GM12873 (cell line): ENCODE results near the gene ZMIZ2.

ENCODE experiments used
- TF ChIP-seq, protein P1 (sequence below): IDR thresholded peaks from 2 replicates; pipeline ENCODE4 v1.5.1; 2012; ENCODE audit warnings: low read depth, mild to moderate bottlenecking, moderate library complexity, low read length, control low read depth; ENCODE audit not compliant: insufficient read depth; ENCODE audit errors: missing control alignments

Gene ZMIZ2

DNA sequence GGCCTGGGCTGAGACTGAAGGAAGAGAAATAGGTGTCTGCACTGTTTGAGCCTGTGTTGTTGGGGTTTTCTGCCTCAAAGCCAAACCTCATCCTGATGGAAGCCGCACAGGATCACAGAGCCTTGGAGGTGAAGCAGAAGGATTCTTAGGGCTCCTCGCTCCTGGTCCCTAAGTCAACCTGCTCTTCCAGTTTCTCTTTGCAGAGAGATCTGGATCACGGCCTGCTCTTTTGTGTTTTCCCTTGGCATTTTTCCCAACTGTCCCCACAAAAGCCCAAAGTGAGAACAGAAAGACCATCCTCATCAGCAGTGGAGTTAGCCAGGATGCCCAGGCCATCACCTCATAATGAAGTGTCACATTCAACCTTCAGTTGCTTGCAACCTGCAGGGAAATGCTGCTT, 27.6 kb downstream of the ZMIZ2 start:
- TF ChIP-seq, protein P1, sequence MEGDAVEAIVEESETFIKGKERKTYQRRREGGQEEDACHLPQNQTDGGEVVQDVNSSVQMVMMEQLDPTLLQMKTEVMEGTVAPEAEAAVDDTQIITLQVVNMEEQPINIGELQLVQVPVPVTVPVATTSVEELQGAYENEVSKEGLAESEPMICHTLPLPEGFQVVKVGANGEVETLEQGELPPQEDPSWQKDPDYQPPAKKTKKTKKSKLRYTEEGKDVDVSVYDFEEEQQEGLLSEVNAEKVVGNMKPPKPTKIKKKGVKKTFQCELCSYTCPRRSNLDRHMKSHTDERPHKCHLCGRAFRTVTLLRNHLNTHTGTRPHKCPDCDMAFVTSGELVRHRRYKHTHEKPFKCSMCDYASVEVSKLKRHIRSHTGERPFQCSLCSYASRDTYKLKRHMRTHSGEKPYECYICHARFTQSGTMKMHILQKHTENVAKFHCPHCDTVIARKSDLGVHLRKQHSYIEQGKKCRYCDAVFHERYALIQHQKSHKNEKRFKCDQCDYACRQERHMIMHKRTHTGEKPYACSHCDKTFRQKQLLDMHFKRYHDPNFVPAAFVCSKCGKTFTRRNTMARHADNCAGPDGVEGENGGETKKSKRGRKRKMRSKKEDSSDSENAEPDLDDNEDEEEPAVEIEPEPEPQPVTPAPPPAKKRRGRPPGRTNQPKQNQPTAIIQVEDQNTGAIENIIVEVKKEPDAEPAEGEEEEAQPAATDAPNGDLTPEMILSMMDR = no peak

DNA sequence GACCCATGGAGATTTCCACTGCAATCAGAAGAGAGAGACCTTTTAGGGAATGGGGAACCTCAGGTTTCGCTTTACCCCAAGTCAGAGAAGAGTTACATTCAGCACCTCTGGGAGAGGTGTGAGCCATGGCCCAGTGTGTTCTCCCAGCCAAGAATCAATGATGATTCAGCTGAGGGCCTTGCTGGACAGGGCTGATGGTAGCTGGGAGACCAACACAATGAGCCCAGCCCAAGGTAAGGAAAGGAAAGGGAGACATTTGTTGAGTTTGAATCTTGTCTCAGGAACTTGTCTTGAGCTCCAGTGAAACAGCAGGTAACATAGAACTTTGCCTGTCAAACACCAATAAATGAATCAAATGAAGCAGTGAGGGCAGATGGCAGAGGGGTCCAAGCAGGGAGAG, 33.8 kb downstream of the ZMIZ2 start:
- TF ChIP-seq, protein P1 = no peak

DNA sequence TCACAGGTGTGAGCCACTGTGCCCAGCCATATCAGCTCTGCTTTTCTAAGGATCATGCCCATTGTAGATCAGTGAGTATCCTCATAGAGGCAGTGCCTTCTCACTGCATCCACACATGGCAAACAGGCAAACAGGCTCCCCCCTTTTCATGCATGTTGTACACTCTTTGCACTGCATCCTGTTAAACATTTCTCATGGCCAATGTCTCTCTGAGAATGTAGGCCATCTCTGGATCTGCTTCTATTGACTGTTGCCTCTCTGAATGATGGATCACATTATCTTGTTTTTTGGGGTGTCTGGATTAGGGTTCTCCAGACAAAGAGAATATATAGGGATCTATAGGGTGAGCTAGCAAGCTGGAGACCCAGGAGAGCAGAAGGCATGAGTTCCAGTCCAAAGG, 34.8 kb downstream of the ZMIZ2 start:
- TF ChIP-seq, protein P1 = no peak

DNA sequence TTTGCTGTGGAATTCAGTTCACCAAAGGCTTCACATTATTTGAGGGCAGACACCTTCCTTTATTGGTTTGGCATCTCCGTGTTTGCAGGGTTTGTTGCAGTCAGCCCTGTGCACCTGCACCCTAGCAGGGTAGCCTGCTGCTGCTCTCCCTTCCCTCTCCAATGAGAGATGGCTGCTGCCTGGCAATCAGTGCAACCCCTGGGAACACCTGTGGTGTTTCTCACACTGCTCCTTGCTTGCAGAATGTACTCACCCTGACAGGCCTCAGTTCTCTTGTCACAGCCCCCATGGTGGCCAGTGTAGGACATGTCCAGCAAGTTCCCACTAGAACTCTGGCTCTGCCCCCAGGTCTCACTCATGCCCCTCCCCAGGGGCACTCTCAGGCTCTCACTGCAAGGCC, 35.7 kb downstream of the ZMIZ2 start:
- TF ChIP-seq, protein P1 = no peak

DNA sequence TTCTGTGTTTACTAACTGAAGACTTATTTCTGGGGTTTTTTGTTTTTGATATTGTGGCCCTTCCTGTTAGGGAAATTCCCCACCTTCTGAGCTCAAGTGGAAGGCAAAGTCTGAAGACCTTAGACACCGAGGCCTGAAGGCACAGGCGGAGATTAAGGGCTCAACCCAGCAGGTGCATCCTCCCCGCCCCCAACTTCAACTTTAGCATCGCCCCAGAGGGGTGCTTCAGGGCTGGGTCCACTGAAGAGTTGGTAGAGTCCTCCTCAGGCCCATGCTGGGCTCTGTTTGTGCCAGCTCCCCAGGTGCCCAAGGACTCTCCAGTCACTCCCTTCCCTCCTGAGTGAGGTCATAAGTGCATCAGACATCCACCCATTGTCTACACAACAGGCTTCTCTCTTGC, 38.4 kb downstream of the ZMIZ2 start:
- TF ChIP-seq, protein P1 = no peak

DNA sequence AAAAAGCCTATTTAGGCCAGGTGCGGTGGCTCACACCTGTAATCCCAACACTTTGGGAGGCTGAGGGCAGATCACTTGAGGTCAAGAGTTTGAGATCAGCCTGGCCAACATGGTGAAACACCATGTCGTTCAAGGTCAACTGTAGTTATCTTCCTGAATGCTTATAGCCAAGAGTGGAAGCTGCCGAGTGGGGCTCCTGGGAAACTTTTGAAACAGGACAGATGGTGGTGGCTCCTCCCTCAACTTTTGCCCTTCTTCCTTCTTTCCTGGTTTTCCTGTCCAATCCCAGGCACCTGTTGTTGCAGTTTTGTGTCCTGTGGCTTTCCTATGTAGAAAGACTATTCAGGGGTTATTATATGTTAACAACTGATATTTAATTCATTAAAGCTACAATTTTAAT, 39.1 kb downstream of the ZMIZ2 start:
- TF ChIP-seq, protein P1 = no peak

DNA sequence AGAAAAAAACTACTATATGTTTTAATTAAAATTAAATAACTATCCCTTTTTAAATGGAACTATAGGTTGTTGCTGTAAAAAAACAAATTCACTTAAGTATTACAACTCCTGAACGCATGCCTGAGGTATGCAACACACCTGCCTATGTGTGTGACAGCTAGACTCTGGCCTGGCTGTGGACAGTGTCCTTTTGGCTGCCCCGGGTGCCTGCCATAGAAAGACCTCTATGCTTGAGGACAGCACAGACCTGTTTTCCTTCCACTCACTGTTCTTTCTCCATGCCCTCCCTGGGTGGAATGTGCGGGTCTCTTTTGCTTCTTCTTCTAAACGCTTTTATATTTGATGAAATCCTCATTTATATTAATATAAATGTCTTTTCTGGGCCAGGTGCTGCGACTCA, 41.3 kb downstream of the ZMIZ2 start:
- TF ChIP-seq, protein P1 = no peak
